SIG-M5 treated with dmso at 0.1 percent for 504 hours (cell line): ENCODE data around the gene TBXAS1.

Experiments
- DNase-seq: peaks from one replicate; lab custom pipeline; 2025; ENCODE audit not compliant: unreplicated experiment; lab: John Stamatoyannopoulos, UW

Gene TBXAS1

DNA sequence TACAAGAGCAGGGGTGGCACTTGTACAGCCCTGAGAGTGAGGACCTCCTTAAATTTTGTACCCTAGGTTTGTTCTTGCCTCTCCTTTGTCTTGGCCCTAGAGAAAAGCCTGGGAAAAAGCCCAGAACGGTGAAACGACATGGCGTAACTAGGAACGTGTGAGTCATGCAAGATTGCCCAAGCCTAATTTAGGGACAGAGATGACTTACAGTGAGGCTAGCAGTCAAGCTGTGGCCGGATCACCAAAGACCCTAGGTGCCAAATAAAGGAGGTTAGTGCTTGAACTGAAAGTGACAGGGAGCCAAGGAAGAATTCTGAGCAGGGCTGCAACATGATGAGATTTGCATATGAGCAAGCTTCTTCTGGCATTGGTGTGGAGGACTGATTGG, 25.1 kb downstream of the TBXAS1 start:
- DNase-seq: peak; percentile 87

DNA sequence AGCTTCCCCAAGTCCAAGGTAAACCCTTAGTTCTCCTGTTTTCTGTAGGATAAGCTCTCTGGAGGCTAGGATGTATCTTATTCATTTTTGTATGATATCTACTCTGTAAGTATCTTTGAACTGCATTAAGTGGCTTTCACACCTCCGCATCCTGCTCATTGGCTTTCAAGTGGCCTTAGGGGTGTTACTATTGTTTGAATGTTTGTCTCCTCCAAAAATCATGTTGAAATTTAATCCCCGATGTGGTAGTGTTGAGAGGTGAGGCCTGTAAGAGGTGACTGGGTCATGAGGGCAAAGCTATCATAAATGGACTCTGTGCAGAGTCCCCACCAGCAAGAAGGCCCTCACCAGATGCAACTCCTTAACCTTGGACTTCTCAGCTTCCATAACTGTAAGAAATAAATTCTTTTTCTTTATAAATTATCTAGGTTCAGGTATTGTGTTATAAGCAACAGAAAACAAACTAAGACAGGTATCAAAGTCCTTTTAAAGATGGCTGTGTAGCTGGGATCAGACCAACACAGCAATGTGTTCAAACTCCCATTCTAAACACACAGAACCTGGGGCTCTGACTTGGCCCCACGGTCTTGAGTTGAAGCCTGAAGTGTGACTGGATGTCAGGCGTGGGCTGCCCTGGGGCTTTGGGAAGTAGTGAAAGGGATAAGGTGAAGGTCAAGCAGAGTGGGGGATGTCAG, 25.9 kb downstream of the TBXAS1 start:
- DNase-seq: no peak

DNA sequence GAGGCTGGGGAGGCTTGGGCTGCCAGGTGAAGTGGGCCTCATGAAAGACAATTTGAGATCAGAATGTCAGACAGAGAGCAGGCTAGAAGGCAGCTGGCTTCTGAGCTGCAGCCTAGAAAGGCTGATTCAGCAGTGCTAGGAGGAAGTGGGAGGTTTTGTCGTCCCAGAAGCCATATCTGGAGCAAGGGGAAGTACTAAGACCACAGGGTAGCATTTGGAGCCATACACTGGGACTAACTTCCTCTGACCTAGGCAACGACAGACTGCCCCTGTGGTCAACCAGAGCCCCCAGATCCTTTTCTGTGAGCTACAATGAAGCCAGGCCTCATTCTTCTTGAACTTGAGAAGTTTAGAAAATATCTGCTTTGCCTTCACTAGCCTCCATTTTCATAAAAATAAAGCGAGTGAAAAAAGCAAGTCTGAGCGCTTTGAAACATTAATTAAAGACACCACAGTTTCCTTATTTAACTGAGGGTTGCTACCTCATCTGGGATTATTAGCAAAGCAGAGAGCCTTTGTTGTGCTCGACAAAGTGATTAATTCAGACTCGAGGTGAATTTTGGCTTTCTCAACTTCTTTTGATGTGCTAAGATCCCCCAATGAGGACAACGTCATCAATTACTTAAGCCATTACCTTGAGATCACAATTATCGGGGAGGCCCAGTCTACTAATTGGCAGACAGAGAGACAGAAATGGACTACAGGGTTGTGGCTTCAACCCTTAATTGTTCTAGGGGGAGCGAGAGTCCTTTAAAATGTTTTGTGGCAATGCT, 26.6 kb downstream of the TBXAS1 start:
- DNase-seq: peak; percentile 93

DNA sequence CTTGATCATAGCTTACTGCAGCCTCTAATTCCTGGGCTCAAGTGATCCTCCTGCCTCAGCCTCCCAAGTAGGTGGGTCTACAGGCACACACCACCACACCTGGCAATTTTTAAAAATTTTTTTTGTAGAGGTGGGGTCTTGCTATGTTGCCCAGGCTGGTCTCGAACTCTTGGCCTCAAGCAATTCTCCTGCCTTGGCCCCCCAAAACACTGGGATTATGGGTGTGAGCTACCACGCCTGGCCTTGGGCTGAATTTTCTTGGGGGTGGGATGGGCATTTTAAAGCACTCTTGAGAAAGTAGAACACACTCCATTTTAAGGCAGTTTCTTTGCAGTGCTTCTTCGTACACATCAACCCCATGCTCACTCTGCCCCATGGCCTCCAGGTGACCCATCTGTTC, 28.7 kb downstream of the TBXAS1 start:
- DNase-seq: no peak

DNA sequence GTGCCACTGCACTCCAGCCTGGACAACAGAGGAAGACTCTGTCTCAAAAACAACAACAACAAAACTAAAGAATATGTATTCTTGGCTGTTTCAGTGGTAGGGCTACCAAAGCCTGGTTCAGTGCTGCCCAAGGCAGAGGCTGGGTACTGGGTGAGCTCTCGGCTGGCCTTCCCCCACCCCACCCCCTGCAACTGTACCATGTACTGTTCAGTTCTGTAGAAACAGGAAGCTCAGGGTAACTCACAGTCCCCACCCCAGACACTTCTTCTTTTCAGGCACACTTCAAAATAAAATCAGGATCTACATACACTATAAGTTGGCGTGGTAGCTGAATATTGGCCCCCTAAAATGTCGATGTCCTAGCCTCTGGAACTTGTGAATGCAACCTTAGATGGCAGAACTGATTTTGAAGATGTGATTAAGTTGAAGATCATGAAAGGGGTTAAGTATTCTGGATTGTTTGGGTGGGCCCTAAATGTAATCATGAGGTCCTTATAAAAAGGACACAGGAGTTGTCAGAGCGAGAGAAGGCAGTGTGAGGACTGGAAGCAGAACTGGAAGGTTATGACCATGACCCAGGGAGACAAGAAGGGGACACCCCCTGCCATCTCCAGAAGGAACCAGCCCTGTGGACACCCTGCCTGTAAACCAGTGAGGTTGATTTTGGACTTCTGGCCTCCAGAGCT, 31.2 kb downstream of the TBXAS1 start:
- DNase-seq: peak; percentile 90

DNA sequence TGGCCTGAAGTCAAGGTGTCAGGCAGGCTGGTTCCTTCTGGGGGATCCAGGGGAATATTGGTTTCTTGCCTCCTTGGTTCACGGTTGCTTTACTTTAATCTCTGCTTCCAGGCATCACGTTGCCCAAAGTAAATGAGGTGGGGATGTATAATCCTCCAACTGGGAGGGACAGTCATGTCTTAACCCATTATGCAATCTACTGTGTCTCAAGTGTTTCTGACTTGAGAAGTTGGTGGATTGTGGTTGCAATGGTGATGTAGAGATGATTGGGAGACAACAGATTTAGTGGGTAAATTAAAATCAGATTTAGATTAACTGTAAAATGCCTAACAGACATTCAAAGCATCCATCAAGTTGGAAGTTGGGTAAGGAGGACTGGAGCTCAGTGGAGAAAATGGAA, 32.7 kb downstream of the TBXAS1 start:
- peak; percentile 66 for DNase-seq

DNA sequence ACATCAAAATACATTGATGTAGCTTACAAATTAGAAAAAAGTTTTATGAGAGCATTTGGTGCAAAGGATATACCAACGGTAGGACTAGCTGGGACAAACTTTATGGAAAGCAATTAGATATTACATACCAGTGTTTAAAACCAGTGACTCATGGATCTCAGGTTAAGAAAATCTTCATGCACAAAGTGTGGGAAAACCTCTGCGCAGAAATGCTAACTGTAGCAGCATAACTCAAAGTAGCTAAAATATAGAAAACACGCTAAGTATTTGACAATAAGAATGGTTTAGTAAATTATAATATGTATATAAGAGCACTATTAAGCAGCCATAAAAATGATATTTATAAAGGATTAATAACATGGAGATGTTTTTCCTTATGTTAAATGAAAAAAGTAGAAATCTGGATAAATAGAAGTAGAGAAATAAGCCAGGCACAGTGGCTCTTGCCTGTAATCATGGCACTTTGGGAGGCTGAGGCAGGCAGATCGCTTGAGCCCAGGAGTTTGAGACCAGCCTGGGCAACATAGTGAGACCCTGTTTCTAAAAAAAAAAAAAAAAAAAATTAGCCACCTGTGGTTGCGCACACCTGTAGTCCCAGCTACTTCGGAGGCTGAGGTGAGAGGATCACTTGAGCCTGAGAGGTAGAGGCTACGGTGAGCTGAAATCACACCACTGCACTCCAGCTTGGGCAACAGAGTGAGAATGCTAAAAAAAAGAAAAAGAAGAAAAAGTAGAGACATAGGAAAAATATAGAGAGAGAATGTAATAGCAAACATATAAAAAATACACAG, 37.2 kb downstream of the TBXAS1 start:
- no peak for DNase-seq

DNA sequence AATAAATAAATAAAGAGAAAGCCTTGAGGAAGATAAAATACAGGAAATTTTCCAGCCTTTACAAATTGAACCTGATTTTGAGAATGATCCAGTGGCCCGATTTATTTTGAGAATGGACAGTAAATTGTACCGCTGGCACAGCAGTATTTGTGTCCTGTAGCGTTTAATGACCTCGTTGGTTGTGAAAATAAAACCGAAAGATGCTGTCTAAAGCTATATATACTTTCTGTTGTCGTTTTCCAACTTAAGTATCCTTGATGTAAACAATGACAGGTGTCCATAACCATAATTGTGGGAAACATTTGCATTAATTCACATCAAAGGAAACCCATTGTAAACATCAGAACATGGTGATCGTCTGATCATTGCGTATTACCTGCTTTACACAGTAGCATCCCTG, 38.8 kb downstream of the TBXAS1 start:
- no peak for DNase-seq

DNA sequence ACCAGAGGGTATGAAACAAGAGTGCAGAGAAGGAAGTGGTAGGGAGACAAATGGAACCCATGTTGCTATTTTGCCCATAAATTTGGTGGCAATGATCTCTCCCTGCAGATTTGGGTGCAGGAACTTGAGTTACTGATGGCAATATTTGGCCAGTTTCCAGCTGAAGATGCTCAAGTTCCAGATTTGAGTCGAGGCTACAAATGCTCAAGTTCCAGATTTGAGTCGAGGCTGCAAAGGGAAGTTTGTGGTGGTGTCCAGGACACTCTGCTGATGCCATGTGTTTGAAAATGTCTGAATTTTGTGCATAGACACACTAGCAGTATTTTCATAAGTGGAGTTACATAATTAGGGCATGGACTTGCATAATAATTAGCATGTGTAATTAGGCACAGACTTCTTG, 40.8 kb downstream of the TBXAS1 start:
- no peak for DNase-seq

DNA sequence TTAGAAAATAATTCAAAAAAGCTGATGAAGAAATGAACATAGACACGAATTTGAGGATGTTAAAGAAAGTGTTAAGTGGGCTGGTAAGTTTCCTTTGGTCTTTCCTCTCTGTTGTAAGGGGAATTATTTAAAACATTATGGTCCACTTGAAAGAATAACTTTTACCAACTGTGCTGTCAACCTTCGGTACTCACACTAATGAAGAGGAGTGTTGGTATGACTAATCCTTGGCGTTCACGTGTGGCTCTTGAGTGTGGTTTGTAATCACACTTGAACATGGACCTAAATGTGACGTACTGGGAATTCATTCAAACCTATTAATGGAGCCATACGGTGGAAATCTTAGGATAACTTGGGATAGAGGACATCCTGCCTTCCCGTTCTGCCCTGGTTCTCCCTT, 41.3 kb downstream of the TBXAS1 start:
- no peak for DNase-seq

DNA sequence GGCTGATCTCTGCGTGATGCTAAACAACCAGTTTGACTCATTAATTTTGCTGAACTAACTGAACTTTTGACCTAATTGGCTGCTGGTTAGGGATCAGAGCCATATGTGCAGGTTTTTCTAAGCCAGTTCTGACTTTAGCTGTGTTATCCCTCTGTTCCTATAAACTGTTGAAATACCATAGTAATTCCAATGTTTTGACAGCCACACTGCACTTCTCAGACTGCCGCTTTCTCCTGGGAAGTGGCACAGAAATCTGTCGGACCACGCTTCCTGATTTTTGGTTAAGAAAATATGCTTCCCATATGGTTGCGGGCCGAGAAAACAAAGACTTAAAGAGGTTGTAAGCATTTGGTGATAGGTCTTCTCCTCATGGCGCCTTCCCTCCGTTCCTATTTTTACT, 42.3 kb downstream of the TBXAS1 start:
- no peak for DNase-seq

DNA sequence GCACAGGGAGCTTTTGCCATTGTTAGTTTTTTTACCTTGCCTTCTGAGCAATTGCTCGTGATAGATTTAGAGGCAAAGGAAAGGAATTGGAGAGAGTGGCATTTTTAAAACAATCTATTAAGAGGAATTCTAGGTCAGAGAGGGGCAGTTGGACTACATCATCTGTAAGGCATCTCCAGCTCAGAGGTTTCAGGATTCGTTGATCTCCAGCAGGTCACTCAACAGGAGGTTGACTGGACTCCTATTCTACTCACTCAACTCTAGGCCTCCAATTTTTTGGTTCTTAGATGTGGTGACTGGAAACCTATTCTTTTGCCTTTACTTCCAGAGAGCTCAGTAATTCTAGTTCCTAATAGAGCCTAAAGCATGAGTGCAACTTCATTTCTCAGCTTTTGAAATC, 42.8 kb downstream of the TBXAS1 start:
- no peak for DNase-seq

DNA sequence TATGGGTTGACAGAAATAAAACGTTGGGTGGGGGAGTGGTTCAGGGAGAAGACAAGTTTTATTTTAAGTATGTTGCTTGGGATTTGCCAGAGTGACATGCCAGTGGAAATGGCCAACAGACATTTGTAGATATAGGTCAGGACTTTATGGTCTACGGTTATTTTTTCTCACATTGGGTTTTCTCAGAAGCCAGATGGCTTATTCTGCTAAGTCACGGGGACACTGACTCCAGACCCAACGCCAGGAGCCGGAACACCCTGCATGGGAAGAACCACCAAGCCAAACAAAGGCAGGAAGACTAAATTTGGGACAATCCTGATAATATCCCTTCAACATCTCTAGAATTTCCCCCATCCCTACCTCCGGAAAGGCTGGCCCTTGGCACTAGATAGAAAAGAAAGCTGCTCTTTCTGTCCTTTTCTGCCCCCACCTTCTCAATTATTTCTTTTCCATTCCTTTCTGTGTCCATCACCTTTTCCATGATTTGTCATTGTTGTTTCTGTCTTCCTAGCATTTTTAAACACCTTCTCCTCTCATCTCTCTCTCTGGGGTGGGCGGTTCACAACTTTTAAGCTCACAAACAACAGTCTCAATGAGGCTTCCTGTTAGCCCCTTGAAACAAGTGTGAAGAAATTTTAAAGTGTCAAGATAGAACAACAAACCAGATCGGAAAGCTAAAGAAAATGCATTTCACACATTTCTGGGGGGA, 44.7 kb downstream of the TBXAS1 start:
- no peak for DNase-seq

DNA sequence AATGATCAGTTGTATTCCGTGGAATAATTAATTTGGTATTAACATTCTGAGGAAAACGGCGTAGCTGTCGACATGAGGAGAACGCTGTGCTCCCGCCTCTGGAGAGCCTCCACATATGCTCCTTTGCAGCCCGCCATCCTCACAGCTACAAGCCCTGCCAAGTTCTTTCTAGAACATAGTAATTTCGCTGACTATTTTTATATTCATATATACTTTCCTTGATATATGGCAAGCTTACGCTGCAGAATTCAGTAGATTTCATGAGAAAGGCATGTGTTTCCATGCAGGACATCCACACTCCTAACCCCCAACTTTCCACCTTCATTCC, 45.2 kb downstream of the TBXAS1 start:
- no peak for DNase-seq

DNA sequence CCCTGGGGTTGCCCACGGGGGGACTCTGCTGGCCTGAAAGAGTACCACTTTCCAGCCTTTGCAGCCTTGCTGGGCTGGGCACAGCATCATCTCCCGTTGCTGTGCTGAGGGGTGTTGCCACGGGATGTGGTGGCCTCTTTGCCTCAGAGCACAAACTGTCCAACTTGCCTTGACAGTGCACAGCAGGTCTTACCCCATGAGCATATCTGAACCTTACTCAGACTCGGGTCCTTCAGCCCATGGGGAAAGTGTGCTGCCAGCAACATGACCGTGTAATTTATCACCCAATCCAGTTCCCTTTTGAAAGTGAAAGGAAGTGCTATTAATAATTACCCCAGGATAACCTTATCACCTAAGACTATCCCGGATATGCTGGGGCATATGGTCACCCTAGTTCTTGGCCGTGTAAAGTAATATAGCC, 46.8 kb downstream of the TBXAS1 start:
- DNase-seq: no peak

DNA sequence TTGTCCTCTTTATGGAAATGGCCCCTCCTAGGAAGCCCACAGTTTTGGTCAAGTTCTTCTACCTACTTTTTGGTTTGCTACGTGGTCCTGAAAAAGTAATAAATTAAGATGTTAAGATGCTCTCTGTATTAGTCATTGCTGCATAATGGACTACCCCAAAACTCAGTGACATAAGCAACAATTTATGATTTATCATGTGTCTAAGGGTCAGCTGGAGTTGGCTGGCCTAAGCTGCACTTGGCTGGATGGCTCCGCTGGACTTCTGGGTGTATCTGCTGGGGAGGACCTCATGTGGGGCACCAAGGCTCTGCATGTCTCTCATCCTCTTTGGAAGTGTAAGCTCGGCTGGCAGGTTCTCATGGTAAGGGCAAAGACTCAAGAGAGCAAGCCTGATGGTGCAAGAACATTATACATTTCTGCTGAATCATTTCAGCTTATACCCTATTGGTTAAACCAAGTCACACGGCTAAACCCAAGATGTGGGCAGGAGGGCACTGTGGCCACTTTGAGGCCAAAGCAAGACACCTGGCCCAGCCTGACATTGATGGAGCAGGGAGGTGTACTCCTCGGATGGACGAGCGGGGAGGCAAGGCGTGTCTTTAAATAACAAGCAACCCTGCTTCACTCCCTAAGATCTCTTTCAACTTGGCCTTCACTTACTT, 47.7 kb downstream of the TBXAS1 start:
- DNase-seq: no peak

DNA sequence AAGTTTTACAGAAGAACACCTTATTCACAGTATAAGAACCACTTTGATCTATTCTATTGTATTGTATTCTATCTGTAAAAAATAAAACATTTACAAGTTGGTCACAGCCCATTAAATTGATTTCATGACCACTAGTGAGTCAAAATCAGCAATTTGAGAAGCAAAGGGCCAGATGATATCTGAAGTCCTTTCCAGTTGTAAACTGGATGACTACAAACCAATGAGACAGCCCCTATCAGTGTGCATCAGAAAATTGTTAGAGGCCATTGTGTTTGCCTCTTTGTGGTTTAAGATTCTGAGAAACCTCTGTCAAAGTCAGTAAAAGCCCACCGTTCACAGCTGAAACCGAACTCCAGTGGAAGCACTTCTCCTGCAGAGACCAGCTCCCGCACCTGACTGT, 54.8 kb downstream of the TBXAS1 start:
- DNase-seq: no peak

DNA sequence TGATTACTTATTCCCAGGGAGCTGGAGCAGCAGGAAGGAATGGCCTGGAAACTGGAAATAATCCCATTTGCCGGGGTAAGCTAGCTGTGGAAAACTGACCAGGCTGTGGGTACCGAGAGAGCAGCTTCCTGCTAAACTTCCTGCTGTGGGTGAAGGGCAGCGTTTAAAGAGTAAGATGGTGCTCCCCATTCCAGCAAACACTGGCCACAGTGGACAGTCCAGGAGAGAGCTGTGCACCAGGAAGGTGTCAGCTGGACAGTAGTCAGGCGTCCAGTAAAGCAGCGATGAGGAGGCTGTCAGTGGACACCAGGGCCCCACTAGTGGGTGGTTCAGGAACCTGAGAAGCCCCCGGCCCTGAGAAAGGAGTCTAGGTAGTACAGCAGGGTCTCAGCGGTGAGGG, 55.4 kb downstream of the TBXAS1 start:
- DNase-seq: no peak

DNA sequence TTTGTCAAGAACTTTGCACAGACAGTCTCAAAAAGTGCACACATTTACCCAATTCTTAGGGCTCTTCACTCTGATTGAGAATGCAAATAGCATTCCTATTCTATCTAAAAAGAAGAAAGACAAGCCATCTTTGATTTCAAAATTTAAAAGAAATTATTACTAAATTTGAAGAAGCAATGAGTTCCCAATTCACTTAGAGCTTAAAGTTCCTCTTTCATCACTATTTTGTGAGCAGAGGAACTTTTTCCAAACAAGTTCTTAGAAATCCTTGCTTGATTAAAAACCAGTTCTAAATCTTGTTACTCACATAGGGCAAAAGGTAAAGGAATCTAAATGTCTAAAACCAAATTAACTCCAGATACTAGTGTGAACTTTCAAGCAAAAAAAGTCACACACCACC, 56.4 kb downstream of the TBXAS1 start:
- no peak for DNase-seq

DNA sequence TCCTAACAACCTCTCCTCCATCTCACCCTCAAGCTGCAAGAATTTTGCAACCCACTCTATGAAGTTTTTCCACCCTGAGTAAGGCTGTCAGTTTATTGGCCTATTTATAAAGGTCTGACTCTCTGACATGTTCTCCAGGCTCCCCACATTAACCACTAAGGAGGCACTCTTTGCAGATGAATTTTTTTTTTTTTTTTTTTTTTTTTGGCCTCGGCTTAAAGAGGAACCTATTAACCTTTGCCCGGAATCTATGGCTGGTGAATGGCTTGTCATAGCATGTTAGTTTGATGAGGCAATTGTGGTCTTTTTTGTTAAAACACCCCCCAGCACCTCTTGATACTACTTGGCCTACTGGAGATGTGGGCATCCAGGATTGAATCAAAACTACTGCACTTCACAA, 57.1 kb downstream of the TBXAS1 start:
- DNase-seq: peak; percentile 97
